HL-60/S4 treated with retinoic acid at 250 ng/mL for 4 days and 3 days (cell line): ENCODE data around the gene PTPRH.

Source experiments
- in situ Hi-C: fragments of 300-500 bp; cut with MboI; formaldehyde crosslinking; loops from 2 replicates; pipeline ENCODE4 v1.7.0; 2022; ENCODE audit warnings: low sequenced_read_pairs

Gene PTPRH, protein sequence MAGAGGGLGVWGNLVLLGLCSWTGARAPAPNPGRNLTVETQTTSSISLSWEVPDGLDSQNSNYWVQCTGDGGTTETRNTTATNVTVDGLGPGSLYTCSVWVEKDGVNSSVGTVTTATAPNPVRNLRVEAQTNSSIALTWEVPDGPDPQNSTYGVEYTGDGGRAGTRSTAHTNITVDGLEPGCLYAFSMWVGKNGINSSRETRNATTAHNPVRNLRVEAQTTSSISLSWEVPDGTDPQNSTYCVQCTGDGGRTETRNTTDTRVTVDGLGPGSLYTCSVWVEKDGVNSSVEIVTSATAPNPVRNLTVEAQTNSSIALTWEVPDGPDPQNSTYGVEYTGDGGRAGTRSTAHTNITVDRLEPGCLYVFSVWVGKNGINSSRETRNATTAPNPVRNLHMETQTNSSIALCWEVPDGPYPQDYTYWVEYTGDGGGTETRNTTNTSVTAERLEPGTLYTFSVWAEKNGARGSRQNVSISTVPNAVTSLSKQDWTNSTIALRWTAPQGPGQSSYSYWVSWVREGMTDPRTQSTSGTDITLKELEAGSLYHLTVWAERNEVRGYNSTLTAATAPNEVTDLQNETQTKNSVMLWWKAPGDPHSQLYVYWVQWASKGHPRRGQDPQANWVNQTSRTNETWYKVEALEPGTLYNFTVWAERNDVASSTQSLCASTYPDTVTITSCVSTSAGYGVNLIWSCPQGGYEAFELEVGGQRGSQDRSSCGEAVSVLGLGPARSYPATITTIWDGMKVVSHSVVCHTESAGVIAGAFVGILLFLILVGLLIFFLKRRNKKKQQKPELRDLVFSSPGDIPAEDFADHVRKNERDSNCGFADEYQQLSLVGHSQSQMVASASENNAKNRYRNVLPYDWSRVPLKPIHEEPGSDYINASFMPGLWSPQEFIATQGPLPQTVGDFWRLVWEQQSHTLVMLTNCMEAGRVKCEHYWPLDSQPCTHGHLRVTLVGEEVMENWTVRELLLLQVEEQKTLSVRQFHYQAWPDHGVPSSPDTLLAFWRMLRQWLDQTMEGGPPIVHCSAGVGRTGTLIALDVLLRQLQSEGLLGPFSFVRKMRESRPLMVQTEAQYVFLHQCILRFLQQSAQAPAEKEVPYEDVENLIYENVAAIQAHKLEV

DNA sequence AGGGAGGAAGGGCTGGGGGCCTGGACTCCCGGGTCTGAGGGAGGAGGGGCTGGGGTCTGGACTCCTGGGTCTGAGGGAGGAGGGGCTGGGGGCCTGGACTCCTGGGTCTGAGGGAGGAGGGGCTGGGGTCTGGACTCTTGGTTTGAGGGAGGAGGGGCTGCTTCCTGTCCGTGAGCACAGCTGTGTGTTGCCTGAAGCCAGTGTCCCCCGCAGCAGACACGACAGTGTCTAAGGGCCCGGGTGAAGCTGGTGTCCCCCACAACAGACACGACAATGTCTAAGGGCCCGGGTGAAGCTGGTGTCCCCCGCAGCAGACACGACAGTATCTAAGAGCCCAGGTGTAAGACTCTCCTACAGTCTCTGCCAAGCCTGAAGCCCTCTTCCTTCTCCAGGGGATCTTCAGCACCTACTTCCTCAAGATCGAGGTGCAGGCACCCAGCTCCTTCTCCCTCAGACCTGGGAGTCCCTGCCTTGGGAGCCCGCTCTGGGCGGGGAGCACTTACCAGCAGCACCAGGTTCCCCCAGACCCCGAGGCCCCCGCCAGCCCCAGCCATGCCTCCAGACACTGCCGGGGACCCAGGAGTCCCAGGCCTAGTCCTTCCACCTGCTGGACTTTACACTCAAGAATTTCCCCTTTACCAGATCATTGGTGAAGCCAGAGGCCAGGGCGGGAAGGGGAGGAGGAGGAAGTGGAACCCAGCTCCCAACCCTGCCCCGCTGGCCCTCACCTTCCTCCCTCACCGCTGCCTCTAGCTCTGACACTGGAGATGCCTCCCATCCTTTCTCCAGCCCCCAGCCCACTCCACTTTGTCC is at the start of gene PTPRH:
Gene PTPRH (minus strand): TSS at position 622 of the 813 bp plus-strand sequence. CDS start 68 bp downstream, at position 554.
- in situ Hi-C loops = no loop called here

DNA sequence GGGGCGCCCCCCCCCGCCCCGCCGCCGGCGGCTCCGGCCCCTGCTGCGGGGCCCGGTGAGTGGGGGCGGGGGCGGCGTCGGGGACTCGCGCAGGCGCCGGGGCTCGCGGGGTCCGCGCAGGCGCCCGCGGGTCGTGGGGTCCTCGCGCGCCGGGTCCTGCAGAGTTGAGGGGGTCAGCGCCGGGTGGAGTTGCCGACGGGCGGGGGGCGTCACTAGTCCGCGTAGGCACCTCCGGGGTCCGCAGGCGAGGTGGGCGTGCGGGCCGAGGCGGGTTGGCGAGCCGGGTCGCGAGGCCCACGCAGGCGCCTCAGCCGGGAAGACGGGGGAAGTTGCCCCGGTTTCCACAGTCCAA is 49.2 kb upstream of the PTPRH start:
- in situ Hi-C loops = no loop called here

DNA sequence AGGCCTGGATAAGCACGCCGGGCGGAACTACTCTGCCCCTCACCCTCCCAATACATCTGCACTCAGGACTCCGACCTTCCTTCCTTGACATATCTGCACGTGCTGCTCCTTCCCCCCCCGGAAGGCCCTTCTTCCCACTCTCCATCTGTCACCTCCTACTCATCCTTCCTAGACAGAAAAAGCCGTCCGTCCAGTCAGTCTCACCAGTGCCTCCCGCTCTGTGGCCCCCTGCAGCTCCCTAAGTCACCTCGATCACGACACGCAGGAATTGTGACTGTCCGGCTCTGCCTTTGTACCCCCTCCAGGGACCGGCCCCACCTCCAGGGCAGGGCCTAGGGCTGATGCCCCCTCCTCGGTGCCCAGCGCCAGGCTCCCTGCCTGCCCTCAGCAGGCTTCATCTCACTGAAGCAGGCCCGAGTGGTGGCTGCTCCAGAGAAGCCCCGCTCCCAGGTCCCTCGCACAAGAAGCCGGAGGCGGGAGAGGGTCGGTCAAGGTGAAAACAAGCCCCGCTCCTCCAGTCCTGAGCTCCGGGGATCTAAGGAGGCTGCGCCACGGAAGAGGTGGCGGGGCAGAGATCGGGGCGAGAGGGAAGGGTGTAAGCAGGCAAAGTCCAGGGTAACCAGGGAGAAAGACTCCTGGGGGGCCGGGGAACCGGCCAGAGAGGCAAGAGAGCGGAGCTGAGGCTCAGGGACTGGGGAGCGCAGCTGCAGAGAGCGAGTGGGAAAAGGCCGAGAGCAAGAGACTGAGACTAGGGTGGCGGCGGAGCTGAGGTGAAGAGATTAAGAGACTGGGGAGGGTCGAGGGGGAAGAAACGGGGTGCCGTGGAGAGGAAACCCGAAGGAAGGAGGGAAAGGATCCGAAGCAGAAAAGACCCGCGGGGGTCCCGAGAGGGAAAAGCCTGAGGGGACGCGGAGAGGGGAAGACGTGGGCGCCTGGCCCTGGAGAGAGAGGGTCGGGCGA is 48.4 kb upstream of the PTPRH start:
- in situ Hi-C loops = no loop called here

DNA sequence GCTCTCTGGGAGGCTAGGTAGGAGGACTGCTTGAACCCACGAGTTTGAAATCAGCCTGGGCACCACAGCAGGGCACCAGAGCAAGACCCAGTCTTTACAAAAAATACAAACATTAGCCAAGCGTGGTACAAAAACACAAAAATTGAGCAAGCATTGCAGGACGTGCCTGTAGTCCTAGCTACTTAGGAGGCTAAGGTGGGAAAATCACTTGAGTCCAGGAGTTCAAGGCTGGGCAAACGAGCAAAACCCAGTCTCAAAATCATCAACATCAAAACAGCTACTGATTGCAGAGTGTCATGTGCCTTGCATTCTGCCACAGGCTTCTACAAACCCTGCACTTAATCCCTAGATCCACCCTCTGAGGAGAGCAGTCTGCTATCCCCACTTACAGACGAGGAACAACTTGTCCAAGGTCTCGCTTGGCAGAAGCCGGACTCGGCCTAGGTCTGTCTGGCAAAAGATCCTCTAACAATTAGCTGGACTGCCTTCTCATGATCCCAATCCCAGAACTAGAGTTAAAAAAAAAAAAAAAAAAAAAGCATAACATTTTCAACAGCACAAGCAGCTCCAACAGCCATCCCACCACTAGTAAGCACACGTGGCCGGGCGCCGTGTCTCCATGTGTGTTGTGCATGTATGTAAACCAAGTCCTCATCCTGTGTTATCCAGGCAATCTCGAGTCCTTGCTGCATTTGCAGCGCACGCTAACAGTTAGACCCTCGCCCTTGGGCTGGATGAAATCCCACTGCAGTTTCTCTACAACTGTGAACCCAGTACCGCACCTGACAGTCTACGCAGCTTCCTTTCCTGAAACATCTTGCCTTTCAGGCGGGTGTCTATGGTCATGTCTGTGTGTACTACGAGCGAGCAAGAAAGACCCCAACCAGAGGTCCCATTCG is 47.5 kb upstream of the PTPRH start:
- in situ Hi-C loops = no loop called here

DNA sequence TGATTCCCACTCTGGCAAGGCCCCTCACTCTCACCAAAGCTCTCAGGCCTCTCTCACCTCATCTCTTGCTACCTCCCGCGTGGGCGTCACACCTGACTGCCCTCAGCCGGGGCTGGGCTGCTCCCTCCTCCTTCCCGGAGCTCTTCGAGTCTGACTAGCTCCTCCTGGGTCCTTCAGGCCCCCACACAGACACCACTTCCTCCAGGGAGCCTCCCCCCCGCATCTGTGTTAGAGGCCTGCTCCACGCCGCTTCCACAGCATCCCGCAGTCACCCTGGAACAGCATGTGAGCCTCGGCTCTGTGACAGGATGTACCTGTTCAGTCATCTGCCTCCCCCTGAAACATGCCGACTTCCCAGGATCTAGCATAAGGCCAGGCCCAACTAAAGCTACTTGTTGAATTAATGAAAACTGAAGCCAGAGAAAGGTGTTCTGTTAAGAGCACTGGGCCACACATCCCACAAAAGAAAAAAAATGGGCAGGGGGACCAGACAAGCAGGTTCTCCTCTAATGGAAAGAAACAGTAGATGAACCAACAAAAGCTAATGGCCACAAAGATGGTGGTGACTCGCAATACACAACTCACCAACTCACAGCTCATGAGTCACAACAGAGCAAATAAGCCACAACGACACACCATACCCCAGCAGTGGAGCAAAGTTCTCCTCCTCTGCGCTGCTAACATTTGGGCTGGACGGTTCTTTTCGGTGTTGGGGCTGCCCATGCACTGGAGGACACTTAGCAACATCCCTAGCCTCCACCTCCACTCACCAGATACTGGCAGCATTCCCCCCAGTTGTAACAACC is 46.5 kb upstream of the PTPRH start:
- in situ Hi-C loops = no loop called here

DNA sequence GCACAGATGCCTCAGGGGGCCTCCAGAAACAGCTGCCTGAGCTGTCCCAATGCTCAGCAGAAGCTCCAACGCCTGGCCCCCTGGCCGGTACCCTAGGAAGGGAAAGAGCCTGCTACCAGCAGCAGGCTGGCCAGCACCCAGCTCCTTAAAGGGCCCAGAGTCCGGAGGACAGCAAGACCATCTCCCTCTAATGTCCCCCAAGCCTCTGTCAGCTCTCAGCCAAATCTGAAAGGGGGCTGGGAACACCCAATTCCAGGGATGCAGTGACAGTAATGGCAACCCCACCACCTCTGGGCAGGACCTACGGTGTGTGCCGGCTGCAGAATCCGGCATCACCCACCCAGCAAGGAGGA is 45.3 kb upstream of the PTPRH start:
- in situ Hi-C loops = no loop called here

DNA sequence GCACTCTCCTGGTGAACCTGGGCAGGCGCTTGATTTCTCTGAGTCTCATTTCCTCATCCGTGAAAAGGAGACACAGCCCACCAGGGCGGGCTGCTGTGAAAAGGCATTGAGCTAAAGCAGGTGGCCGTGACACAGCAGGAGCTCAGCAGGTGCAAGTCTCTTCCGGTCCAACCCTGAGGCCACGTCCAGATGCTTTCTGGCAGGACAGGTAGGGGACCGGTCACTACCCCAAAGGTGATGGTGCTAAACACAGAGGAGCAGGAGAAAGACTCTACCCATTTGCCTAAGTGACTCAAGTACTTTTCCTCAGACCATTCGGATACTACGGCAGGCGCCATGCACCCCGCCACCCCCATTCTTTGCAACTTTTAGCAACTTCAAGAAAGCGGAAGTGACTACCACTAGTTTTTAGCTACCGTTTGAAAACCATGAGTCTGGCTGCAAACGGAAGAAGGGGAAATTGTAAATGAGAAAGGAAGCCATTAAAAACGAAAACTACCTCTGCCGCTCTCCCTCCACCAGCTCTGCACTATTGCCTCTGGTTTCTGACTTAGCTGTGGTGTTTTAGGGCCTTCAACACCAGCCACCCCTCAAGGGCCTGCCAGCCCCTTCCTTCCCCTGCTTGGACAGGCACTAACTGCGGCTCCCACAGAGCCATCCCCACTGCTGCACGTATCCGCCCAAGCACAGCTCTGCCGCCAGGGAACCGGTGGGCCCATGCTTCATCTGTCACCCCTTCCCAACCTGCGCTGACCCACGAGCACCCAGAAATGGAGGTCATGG is 44.7 kb upstream of the PTPRH start:
- in situ Hi-C loops = no loop called here

DNA sequence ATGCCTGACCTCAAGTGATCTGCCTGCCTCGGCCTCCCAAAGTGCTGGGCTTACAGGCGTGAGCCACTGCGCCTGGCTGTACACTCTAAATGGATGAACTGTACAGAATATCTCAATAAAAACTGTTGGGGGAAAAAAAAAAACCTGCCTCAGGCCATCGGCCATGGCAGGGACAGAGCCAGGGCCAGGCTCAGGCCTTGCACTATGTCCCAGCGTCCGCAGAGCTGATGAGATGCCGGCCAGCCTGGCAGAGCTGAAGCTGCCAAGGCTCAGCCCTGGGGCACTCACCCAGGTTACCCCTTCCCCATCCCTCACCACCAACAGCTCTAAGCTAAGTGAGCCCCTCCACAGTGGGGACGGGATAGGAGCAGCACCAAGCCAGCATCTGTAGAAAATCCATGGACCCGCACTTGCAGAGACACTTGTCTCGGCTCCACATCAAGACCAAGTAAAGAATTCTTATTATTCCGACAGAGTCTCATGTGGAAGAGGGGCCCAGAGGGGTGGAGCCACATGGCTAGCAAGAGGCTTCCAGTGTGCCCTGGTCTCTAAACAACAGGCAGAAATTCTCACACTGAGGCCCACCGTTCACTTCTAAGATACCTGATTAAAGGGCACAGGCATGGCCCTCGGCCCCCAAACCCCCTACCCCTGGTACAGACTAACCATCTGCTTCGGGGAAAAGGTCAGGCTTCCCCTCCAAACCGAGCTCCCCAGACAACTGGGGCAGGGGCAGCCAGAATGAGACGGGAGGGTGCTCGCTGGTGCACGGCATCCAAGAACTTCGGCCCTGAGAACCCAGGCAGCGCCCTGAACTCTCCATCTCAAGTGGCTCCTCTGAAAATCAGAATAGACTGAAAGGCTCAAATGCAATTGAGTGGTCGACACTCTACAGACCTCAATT is 43.7 kb upstream of the PTPRH start:
- in situ Hi-C loops = no loop called here

DNA sequence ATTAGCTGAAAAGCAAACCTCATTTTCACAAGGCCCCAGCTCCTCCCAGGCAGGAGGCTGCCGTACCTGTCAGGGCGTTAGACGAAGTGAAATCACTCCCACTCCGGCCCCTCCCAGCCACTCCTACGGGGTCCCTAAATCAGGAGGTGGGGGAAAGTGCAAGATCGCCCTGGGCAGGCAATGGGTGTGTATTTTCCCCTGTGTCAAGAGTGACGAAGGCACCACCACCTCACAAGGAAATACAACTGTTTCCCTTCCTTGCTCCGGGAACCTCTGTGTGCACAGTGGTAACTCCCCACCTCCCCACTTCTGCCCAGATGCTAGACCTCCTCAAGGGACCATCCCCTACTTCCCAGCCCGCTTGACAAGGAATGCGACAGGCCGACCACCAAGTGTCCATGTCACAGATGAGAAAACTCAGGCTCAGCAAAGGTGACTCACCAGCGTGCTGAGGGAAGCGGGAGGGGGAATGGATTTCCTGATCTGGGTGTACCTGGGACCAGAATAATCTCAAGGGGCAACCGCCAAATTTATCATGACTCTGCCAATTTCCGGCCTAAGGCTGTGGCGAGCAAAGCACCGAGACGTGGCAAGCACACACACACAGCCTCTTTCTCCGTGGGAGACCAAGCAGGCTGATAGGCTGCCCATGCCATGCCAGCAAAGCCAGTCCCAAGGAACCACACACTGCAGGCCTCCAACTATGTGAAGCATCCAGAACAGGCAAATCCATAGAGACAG is 42.2 kb upstream of the PTPRH start:
- in situ Hi-C loops = no loop called here

DNA sequence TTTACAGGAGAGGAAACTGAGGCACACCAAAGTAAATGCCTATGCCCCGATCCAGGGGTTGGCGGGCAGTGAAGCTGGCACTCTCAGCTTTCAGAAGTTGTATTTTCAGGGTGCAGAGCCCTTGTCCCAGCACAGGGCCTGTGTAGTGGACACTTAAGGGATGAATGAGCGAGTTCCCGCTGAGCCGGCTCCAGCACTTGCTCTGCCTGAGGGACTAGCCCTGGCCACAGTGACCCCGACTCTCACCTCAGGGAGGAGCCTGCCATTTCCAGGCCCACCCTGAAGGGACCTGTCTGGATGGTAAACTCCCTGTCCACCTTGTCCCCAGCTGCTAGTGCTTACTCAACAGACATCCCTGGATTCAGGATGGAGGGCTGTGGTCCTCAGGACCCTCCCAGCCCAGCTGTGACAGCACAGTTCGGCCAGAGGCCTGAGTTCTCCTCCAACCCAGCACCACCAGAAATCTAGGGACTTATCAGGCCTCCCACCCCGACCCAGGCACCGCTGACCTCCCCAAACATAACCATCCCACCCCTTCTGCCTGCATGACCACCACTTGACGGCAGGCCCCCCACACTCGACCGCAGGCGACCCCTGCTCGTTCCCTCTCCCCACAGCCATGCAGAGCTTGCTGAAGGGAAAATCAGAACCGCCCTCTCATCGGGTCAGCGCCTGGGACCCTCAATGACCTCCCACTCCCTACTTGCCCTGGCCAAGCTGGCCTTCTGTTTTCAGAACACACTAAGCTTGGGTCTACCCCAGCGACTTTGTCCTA is 41.1 kb upstream of the PTPRH start:
- in situ Hi-C loops = no loop called here

DNA sequence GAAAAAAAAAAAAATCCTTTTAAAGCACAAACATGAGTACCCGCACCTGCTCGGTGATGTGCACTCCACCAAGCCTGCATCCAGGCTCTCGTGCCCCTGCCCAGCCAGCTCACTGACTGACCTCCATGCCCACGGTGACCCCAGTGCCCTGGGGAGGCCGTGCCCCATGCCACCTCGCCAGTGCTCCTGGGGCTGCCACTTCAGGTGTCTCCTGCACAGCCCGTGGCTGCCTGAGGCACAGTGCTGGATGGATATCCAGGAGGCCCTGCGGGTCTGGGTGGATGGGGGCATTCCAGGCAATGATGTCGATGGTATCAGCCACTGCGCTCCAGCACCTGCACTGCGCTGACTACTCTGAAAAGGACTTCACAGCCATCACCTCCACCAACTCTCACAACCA is 40.5 kb upstream of the PTPRH start:
- in situ Hi-C loops = no loop called here

DNA sequence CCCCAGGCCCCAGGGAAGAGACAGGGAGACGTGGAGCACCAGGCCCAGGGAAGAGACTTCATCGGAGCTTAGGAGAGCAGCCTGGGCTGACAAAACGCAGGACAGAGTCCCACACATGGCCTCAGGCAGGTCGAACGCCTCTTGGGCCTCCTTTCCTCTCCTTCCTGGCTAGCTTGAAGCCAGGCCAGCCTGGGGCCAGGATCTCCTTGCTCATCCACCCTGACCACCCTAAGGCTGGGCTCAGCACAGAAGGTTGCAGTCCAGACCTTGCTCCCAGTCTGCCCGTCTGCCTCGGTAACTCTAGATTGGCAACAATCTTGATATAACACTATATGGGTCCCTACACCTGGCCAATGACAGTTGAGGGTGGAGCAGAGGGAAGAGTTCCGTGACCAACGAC is 39.4 kb upstream of the PTPRH start:
- in situ Hi-C loops = no loop called here

DNA sequence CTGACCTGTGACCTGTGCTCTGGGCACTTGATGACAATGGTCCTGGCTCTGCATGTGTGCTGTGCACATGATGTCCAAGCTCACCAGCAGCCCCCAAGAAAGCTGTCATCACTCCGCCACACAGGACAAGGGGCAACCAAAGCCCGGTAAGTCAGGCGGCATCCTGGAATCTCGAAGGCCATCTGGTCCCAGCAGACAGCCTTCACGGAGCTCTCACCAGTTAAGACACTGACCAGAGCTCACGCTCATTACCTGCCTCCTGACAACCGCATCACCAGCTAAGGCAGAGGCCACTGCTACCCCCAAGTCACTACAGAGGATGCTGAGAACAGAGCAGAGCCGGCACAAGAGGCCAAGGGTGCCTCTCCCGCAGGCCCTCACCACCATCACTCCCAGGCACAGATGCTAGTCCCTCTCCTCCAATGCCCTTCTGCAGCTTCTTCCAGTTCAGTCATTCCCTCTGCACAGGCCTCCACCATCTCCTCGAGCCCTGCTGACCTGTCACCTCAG is 38.9 kb upstream of the PTPRH start:
- in situ Hi-C loops = no loop called here

DNA sequence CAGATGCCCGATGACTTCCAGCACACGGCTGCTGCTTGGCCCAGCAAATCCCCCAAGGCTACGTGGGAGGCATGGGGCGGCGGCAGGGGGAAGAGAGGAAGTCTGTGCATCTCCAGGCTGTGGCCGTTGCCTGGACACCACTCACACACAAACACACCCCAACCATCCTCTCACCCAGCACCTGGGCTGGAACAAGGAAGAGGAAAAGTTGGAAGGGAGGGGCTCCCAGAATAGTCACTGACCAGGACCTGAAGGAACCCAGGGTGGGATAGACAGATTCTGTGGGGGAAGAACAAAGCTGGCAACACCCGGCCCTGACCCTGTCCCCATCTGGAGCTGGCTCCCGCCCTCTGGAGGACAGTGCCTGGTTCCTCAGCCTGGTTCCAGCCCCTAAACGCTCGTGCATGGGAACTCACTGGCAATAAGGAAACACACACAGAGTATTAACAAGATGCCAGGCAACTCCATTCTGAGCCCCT is 38.4 kb upstream of the PTPRH start:
- in situ Hi-C loops = no loop called here
